HepG2 (cell line): Measurements from ENCODE around the gene SLC39A1. TPM values are rescaled to one million over a fixed set of nuclear protein-coding genes. Genes with fewer than 3 reads are reported as not detected.

Source experiments
- ATAC-seq: fragments of 200-7000 bp; cut with Tn5 transposase; 3 replicates; pipeline ENCODE4 v1.9.1; 2020; ENCODE audit warnings: mild to moderate bottlenecking, moderate library complexity
- BruUV-seq: library from RNA; stranded (reverse); fragments of 400-500 nt; replicated peaks from 2 replicates; lab custom pipeline; 2021; lab: Mats Ljungman, UMichigan
- CTCF ChIA-PET: fragments of 300-600 bp; formaldehyde crosslinking; extraction: SDS; loops from one replicate; lab custom pipeline; 2021; ENCODE audit warnings: low total read pairs, inconsistent platforms, low intra/inter-chr PET ratio; lab: Yijun Ruan, JAX
- POLR2A ChIA-PET: fragments of 350-600 bp; sonication (Branson Sonifier 250); formaldehyde crosslinking; loops from one replicate; lab custom pipeline; 2020; ENCODE audit warnings: antibody characterized with exemption, inconsistent platforms; lab: Yijun Ruan, JAX
- DNase-seq: peaks from one replicate; pipeline ENCODE4 v3.0.0-alpha.2; 2015; ENCODE audit warnings: low spot score
- FAIRE-seq: peaks from 3 replicates; lab custom pipeline; 2011; peaks lifted over from hg19 to GRCh38; lab: Jason Lieb, UNC
- H2AFZ ChIP-seq: one replicate; pipeline ENCODE4 v1.6.1; 2011; ENCODE audit warnings: low read length, inconsistent platforms
- H3K27ac ChIP-seq: fragments of 300-600 bp; 3 replicates; pipeline ENCODE4 v1.8.0; 2011; ENCODE audit warnings: mixed run types, mild to moderate bottlenecking, mixed read lengths, low read length, inconsistent platforms; ENCODE audit not compliant: insufficient read depth; ENCODE audit errors: extremely low read length
- H3K27me3 ChIP-seq, 2 experiments: fragments of 200-600 bp in 1 of 2; 2 replicates in 1 of 2; 3 replicates in 1 of 2; pipeline versions ENCODE4 v1.6.0 to v1.8.0; 2011; ENCODE audit warnings: low read length in 2 of 2, mild to moderate bottlenecking in 2 of 2, moderate library complexity in 2 of 2, inconsistent platforms in 1 of 2; ENCODE audit not compliant: insufficient read depth in 2 of 2, control insufficient read depth in 1 of 2
- H3K36me3 ChIP-seq, 2 experiments: fragments of 200-600 bp in 1 of 2; replicated peaks in 1 of 2; 2 replicates in 1 of 2; 3 replicates in 1 of 2; pipeline versions ENCODE4 v1.5.1 to v1.8.0; 2011; ENCODE audit warnings: low read length in 2 of 2, inconsistent platforms in 1 of 2; ENCODE audit not compliant: insufficient read depth in 2 of 2, control insufficient read depth in 1 of 2
- H3K4me1 ChIP-seq: 2 replicates; pipeline ENCODE4 v1.5.1; 2012; ENCODE audit warnings: low read length, inconsistent platforms; ENCODE audit not compliant: insufficient read depth
- H3K4me2 ChIP-seq: 2 replicates; pipeline ENCODE4 v1.6.0; 2011; ENCODE audit warnings: low read depth, low read length, inconsistent platforms
- H3K4me3 ChIP-seq, 3 experiments: fragments of 200-600 bp in 1 of 3; sonication (generic), shearing (Covaris generic) in 1 of 3; replicated peaks in 1 of 3; 2 replicates each; pipeline ENCODE4 v1.5.1; 2011 to 2016; ENCODE audit warnings: low read length in 3 of 3, inconsistent platforms in 2 of 3, low read depth in 2 of 3, mild to moderate bottlenecking in 2 of 3, control low read depth in 1 of 3, mixed read lengths in 1 of 3; ENCODE audit not compliant: insufficient read depth in 1 of 3
- H3K79me2 ChIP-seq: one replicate; pipeline ENCODE4 v1.6.1; 2011; ENCODE audit warnings: low read length, inconsistent platforms; ENCODE audit not compliant: insufficient read depth
- H3K9ac ChIP-seq: 2 replicates; pipeline ENCODE4 v1.6.0; 2011; ENCODE audit warnings: mild to moderate bottlenecking, low read depth, low read length, inconsistent platforms; ENCODE audit not compliant: insufficient read depth
- H3K9me3 ChIP-seq: 2 replicates; pipeline ENCODE4 v1.5.1; 2012; ENCODE audit warnings: mild to moderate bottlenecking, low read length
- H4K20me1 ChIP-seq: 2 replicates; pipeline ENCODE4 v1.6.0; 2011; ENCODE audit warnings: inconsistent platforms, mild to moderate bottlenecking, low read length, moderate library complexity; ENCODE audit not compliant: insufficient read depth
- MTF2 ChIP-seq: sonication (generic); formaldehyde crosslinking; IDR thresholded peaks from 2 replicates; pipeline ENCODE4 v1.5.0; 2020; ENCODE audit warnings: missing genetic modification reagents, borderline replicate concordance
- NCOA5 ChIP-seq: sonication (generic); formaldehyde crosslinking; IDR thresholded peaks from 2 replicates; pipeline ENCODE4 v1.4.0; 2020; ENCODE audit warnings: missing genetic modification reagents
- POLR2G ChIP-seq: fragments of 200-400 bp; formaldehyde crosslinking; IDR thresholded peaks from 2 replicates; pipeline ENCODE4 v1.6.1; 2018; ENCODE audit warnings: mild to moderate bottlenecking, low read depth, low read length, moderate library complexity
- SALL2 ChIP-seq: sonication (generic); formaldehyde crosslinking; IDR thresholded peaks from 2 replicates; pipeline ENCODE4 v1.8.1; 2023; ENCODE audit warnings: mild to moderate bottlenecking, missing genetic modification reagents, inconsistent platforms
- ZNF282 ChIP-seq: fragments of 450-650 bp; IDR thresholded peaks from 2 replicates; pipeline ENCODE4 v1.6.1; 2018; ENCODE audit not compliant: partially characterized antibody
- ZNF446 ChIP-seq: sonication (generic); formaldehyde crosslinking; IDR thresholded peaks from 2 replicates; pipeline ENCODE4 v1.5.0; 2020; ENCODE audit warnings: mild to moderate bottlenecking, missing genetic modification reagents
- WGBS: methylation state at CpG from one replicate; pipeline ENCODE4 v1.1.6; 2017; ENCODE audit warnings: low lambda C conversion rate; 5-methylcytosine and 5-hydroxymethylcytosine counted together
- in situ Hi-C: cut with HindIII; loops from 2 replicates; pipeline ENCODE4 v1.10.0; 2017; ENCODE audit warnings: low pct_unique_long_range_greater_than_20kb; ENCODE audit not compliant: extremely low pct_ligation_motif_present
- intact Hi-C: fragments of 100-400 bp; cut with micrococcal nuclease; formaldehyde crosslinking; loops from one replicate; pipeline ENCODE4 v1.10.0; 2022; ENCODE audit not compliant: unreplicated experiment
- polyA plus RNA-seq, 8 experiments: library from polyadenylated mRNA; depleted of rRNA in 3 of 8; stranded (reverse) in 7 of 8; unstranded in 1 of 8; fragments of >200 nt; fragmentation: Illumina TruSeq in 4 of 8; extraction: Trizol in 4 of 8; gene quantifications; 2 replicates each; pipeline versions ENCODE4 v1.2.1 to v1.2.3, GENCODE V29; 2011 to 2016; ENCODE audit warnings: low read depth in 4 of 8, missing spikeins in 1 of 8, mixed read lengths in 1 of 8; ENCODE audit not compliant: insufficient read depth in 1 of 8
- total RNA-seq, 5 experiments: library from RNA; depleted of rRNA; stranded (reverse); fragments of >200 nt; fragmentation: Illumina TruSeq; extraction: Trizol; gene quantifications; 2 replicates each; pipeline ENCODE4 v1.2.3, GENCODE V29; 2016; ENCODE audit warnings: low read depth in 1 of 5
- TF ChIP-seq, protein P1 (sequence below): sonication (generic); formaldehyde crosslinking; IDR thresholded peaks from 2 replicates; pipeline ENCODE4 v1.4.0; 2020; ENCODE audit warnings: missing genetic modification reagents, borderline replicate concordance

The SLC39A1 gene
- total and polyA plus RNA-seq, 2 of the 13 experiments (the other 11 are each of a cell fraction or from before 2014, with no cell fraction given), result 71.2 to 78.4 TPM

DNA sequence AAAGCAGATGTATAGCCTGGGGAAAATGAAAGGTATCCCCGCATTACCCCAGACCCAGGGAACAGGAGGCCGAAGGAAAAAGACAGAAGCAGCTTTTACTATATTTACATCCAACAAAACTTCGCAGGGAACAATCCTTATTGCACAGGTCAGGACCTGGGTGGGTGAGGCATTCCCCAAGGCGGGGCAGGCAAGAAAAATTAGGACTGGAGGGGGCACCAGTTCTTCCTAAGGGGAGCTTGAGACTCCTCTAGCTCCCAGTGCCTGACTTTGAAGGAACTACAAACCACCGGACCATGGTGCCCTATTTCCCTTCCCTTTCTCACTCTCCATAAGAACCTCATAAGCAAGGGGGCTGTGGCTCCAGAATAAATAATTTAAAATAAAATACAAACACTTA lies 33.9 kb downstream of the SLC39A1 start (continued):
- TF ChIP-seq, protein P1, sequence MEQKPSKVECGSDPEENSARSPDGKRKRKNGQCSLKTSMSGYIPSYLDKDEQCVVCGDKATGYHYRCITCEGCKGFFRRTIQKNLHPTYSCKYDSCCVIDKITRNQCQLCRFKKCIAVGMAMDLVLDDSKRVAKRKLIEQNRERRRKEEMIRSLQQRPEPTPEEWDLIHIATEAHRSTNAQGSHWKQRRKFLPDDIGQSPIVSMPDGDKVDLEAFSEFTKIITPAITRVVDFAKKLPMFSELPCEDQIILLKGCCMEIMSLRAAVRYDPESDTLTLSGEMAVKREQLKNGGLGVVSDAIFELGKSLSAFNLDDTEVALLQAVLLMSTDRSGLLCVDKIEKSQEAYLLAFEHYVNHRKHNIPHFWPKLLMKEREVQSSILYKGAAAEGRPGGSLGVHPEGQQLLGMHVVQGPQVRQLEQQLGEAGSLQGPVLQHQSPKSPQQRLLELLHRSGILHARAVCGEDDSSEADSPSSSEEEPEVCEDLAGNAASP (CRISPR knock-in tag), result no peak
- TF ChIP-seq ZNF282, result no peak
- TF ChIP-seq SALL2 (CRISPR knock-in tag), result no peak
- no peak for TF ChIP-seq NCOA5
- TF ChIP-seq MTF2, result no peak

DNA sequence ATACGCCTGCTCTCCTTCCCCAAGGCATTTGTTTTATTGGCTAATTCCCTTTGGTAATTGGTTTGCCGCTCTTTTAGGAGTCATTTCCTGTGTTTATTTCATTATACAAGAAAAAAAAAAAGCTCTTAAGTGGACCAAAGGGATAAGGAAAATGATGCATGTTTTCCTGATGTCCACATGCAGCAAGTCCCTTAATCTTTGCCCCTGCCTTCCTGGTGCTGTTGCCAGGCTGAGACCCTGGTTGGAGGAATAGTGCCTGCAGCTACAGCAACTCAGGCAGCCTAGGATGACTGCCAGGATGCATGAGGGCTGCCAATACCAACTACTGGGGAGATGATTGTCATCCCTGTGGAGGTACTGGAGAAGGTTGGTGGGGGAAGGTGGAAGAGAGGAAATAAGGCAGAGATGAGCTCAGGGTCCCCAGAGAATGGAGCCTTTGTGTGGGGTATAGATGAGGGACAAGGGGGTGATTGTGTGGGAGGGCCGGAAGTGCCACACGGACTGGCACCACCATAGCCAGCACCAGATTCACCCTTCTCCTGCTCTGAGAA lies 34.5 kb downstream of the SLC39A1 start:
- ChIA-PET CTCF (no interaction called here), POLR2A (interaction anchor here (1.4 to 2.2 kb wide), 3 partner anchors 11 to 25 kb away, joined by 4 to 8 read pairs (median 6); partner anchors contain the start of gene DENND4B)
- in situ Hi-C loops, result no loop called here
- Histone ChIP-seq H3K79me2 (no peaks in the 10 kb centered on the region), H3K27me3 (no peaks in the 10 kb centered on the region), H3K9me3 (no peaks in the 10 kb centered on the region), H3K36me3 (peaks cover 6 to 21% of the 10 kb centered on the region in 2 experiments; a peak in 3 of 5 replicates), H3K4me1 (peaks cover 8% of the 10 kb centered on the region; the same call in 1 of the 2 replicates), H3K27ac (no peak overlapping the region), H3K9ac (no peak overlapping the region), H3K4me3 (no peak overlapping the region), H2AFZ (no peak overlapping the region), H3K4me2 (no peak overlapping the region), H4K20me1 (no peaks in the 10 kb centered on the region)
- BruUV-seq, result no TSS peak
- TF ChIP-seq POLR2G (peak; percentile 50; the same call in 1 of the 2 replicates), ZNF446 (CRISPR knock-in tag) (no peak)
- no peak for ATAC-seq
- FAIRE-seq, result no peak
- no peak for DNase-seq
- intact Hi-C loops, result no loop called here
- 89% methylated on average over 4 of the region's 4 CpGs for WGBS
